ENCODE results near the gene FBXL17. TPM values are rescaled to one million over a fixed set of nuclear protein-coding genes. Genes with fewer than 3 reads are reported as not detected.

FBXL17 gene
- total RNA-seq, 1 donor from 2014 or later = 15.9 TPM

DNA sequence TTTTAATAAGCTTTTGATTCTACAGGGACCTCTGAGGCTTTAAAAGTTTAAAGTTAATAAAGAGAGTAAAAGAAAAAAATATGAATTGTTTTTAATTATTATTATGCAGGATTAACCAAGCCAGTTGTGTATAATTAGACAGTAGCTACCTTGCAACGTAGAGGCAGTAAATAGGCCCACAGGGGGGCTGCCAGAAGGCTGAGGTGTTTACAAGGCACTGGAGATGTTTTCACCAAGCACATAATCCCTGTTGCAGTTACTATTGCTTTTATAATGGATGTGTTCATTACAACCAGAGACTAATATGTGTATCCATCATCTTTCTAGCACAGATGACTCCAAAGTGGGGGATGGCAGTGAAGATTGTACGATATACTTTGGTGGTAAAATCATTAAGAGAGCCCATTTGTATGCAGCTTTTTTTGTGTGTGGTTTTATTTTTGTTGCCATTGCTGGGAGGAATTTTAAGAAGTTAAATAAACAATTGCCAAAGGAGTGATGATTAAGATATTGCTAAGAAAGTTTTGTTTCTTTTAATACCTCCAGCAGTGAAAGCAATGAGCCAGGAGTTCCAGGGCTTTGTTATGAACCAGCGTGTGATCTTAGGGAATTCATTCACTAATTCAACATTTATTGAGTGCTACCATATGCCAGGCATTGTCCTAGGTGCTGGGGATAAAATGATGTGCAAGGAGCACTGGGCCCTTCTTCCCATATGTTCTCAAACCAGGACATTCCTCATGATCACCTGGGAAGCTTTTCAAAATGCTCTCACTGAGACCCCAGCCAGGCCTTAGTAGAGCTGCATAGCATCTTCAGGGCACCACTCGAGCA is 572.5 kb downstream of the FBXL17 start:
- no peak overlapping the region for H3K4me3 Mint-ChIP-seq (ENCODE audit: low read depth)
- TF ChIP-seq, protein P1, sequence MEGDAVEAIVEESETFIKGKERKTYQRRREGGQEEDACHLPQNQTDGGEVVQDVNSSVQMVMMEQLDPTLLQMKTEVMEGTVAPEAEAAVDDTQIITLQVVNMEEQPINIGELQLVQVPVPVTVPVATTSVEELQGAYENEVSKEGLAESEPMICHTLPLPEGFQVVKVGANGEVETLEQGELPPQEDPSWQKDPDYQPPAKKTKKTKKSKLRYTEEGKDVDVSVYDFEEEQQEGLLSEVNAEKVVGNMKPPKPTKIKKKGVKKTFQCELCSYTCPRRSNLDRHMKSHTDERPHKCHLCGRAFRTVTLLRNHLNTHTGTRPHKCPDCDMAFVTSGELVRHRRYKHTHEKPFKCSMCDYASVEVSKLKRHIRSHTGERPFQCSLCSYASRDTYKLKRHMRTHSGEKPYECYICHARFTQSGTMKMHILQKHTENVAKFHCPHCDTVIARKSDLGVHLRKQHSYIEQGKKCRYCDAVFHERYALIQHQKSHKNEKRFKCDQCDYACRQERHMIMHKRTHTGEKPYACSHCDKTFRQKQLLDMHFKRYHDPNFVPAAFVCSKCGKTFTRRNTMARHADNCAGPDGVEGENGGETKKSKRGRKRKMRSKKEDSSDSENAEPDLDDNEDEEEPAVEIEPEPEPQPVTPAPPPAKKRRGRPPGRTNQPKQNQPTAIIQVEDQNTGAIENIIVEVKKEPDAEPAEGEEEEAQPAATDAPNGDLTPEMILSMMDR (IDR thresholded peaks at IDR 0.05; ENCODE audit: unreplicated experiment) = no peak
- H3K4me1 Mint-ChIP-seq (ENCODE audit: low read depth) = peaks cover 21% of the 10 kb centered on the region
- DNase-seq (ENCODE audit: low spot score, unreplicated experiment) = no peak
- no peaks in the 10 kb centered on the region for H3K36me3 Mint-ChIP-seq (ENCODE audit: insufficient read depth)
- H3K27ac Mint-ChIP-seq = no peak overlapping the region
- no peaks in the 10 kb centered on the region for H3K9me3 Mint-ChIP-seq (ENCODE audit: low read depth)
- H3K27me3 Mint-ChIP-seq = peaks cover 1% of the 10 kb centered on the region
